Lower leg skin (tissue), 4 donors: Measurements from ENCODE around the gene CALD1. TPM values are rescaled to one million over a fixed set of nuclear protein-coding genes. Genes with fewer than 3 reads are reported as not detected.

Source experiments
- DNase-seq, 2 donors: peaks; one replicate each; pipeline ENCODE4 v3.0.0-alpha.2; 2019; ENCODE audit warnings: low spot score in 2 of 2
- H3K4me3 ChIP-seq: fragments of 200-600 bp; sonication (generic); 2 replicates; pipeline ENCODE4 v1.5.1; 2017; ENCODE audit warnings: mild to moderate bottlenecking, low read depth; ENCODE audit not compliant: poor library complexity, severe bottlenecking
- POLR2A ChIP-seq, 2 donors: fragments of 450-650 bp; IDR thresholded peaks; one replicate each; pipeline ENCODE4 v1.6.1; 2016 to 2017; ENCODE audit warnings: antibody characterized with exemption in 2 of 2, mild to moderate bottlenecking in 1 of 2, moderate library complexity in 1 of 2
- WGBS, 2 donors: methylation state at CpG; one replicate each; pipeline ENCODE4 v1.1.5; 2018; 5-methylcytosine and 5-hydroxymethylcytosine counted together
- intact Hi-C: fragments of 100-400 bp; cut with DNase I; formaldehyde crosslinking; loops from one replicate; pipeline ENCODE4 v1.15.0; 2023; ENCODE audit warnings: low total_unique reads
- total RNA-seq, 4 donors: library from RNA; depleted of rRNA; stranded (reverse); fragments of >200 nt; gene quantifications; one replicate each; pipeline ENCODE4 v1.1.0, GENCODE V29; 2016
- TF ChIP-seq, protein P1 (sequence below), 3 donors: fragments of 450-650 bp; IDR thresholded peaks; one replicate each; pipeline ENCODE4 v1.5.1; 2016; ENCODE audit warnings: antibody characterized with exemption in 3 of 3, mild to moderate bottlenecking in 3 of 3, moderate library complexity in 2 of 3

Gene CALD1
- total RNA-seq, 4 donors from 2014 or later: 30.3 to 95.7 (median 58.0) TPM

DNA sequence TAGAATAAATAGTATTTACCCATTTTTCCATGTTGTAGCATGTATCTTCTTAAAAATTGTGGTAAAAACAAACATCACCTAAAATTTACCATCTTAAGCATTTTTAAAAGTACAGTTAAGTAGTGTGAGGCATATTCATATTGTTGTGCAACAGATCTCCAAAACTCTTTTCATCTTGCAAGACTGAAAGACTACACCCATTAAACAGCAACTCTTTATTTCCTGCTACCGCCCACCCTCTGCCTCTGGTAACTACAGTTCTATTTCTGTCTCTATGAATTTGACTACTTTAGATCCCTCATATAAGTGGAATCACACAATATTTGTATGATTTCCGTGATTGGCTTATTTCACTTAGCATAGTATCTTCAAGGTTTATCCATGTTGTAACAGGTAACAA lies 166.8 kb downstream of the CALD1 start:
- intact Hi-C loops: no loop called here
- DNase-seq: no peak
- 72 to 82% methylated on average over 2 of the region's 2 CpGs for WGBS, 2 donors
- no peak overlapping the region for H3K4me3 ChIP-seq
- TF ChIP-seq POLR2A (IDR thresholded peaks at IDR 0.05): no peak
- TF ChIP-seq, protein P1, sequence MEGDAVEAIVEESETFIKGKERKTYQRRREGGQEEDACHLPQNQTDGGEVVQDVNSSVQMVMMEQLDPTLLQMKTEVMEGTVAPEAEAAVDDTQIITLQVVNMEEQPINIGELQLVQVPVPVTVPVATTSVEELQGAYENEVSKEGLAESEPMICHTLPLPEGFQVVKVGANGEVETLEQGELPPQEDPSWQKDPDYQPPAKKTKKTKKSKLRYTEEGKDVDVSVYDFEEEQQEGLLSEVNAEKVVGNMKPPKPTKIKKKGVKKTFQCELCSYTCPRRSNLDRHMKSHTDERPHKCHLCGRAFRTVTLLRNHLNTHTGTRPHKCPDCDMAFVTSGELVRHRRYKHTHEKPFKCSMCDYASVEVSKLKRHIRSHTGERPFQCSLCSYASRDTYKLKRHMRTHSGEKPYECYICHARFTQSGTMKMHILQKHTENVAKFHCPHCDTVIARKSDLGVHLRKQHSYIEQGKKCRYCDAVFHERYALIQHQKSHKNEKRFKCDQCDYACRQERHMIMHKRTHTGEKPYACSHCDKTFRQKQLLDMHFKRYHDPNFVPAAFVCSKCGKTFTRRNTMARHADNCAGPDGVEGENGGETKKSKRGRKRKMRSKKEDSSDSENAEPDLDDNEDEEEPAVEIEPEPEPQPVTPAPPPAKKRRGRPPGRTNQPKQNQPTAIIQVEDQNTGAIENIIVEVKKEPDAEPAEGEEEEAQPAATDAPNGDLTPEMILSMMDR (IDR thresholded peaks at IDR 0.05): no peak

GRCh38 chr7:134947329-134947728 lies 167.9 kb downstream of the CALD1 start:
- 95 to 97% methylated on average over 17 of the region's 17 CpGs for WGBS, 2 donors
- TF ChIP-seq POLR2A (IDR thresholded peaks at IDR 0.05): no peak
- TF ChIP-seq, protein P1 (IDR thresholded peaks at IDR 0.05): no peak
- H3K4me3 ChIP-seq: no peak overlapping the region
- intact Hi-C loops: no loop called here
- DNase-seq: no peak

DNA sequence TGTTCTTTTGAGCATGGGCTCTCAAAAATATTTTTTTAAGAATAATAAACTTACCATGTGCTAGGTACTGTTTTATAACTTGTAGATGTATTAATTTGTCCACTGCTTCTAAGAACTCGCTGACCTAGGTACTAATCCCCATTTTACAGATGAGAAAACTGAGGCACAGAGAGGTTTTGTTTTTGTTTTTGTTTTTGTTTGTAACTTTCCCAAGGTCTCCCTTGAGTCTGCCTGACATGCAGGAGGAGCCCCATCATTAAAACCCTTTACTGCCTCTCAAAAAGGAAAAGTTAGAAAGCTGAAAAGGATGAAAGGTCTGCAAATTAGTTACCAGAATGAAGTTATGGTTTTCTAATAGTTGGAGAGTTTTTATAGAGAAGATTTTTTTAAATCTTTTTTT lies 168.4 kb downstream of the CALD1 start:
- TF ChIP-seq, protein P1 (IDR thresholded peaks at IDR 0.05): no peak
- no peak for TF ChIP-seq POLR2A (IDR thresholded peaks at IDR 0.05)
- H3K4me3 ChIP-seq: no peak overlapping the region
- 95 to 100% methylated on average over 1 of the region's 1 CpG for WGBS, 2 donors
- intact Hi-C loops: no loop called here
- no peak for DNase-seq

DNA sequence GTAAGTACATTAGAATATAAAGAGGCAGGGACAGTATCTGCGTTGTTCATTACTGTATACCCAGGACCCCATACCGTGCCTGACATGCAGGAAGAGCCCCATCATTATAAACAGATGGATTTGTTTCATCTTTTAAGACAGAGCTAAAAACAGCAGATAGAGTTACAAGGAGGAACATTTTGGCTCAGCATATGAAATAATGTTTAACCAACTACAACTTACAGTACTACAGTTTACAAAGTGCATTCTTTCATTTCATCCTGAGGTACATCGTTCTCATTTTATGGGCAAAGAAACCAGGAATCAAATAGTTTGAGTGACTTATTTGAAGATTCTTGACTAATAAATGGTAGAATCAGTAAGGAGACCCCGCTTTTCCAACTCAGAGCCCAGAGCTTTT lies 168.8 kb downstream of the CALD1 start:
- WGBS, 2 donors: 73 to 80% methylated on average over 4 of the region's 4 CpGs
- intact Hi-C loops: no loop called here
- TF ChIP-seq POLR2A (IDR thresholded peaks at IDR 0.05): no peak
- no peak for DNase-seq
- H3K4me3 ChIP-seq: no peak overlapping the region

DNA sequence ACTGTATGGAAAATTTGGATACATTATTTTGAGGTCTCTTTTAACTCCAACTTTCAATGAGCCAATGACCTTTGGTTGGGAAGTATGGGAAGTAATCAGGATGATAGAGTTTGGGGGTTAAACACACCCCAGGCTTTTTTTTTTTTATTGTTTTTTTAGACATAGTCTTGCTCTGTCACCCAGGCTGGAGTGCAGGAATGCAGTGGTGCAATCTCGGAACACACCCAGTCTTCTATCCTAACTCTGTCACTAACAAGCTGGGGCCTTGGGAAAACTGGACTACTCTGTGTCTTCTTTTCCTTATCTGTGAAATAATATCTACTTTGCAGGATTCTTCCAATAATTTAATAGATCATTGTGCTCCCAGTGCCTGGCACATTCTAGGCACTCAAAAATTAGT lies 169.3 kb downstream of the CALD1 start:
- no peak for TF ChIP-seq POLR2A (IDR thresholded peaks at IDR 0.05)
- TF ChIP-seq, protein P1 (IDR thresholded peaks at IDR 0.05): no peak
- intact Hi-C loops: no loop called here
- no peak for DNase-seq
- 35 to 61% methylated on average over 1 of the region's 1 CpG for WGBS, 2 donors
- H3K4me3 ChIP-seq: no peak overlapping the region

- intact Hi-C loops: no loop called here
- H3K4me3 ChIP-seq: no peak overlapping the region
- no peak for DNase-seq
- 67 to 82% methylated on average over 3 of the region's 3 CpGs for WGBS, 2 donors
- TF ChIP-seq, protein P1 (IDR thresholded peaks at IDR 0.05): no peak
- TF ChIP-seq POLR2A (IDR thresholded peaks at IDR 0.05): no peak
Measured at GRCh38 chr7:134949171-134949570, 169.7 kb downstream of the CALD1 start.
